Measurements from ENCODE around the gene TASL. TPM values are rescaled to one million over a fixed set of nuclear protein-coding genes. Genes with fewer than 3 reads are reported as not detected.
A peak's percentile ranks its signal among the peaks of the same experiment; 100 is the strongest.
"Not testable (repeated sequence)": the region's sequence is repeated elsewhere in the genome, so short reads cannot be mapped to it uniquely, and the experiment has no call there.

TASL gene
- total and polyA plus RNA-seq, 5 donors: 0.11 to 0.71 (median 0.50) TPM

DNA sequence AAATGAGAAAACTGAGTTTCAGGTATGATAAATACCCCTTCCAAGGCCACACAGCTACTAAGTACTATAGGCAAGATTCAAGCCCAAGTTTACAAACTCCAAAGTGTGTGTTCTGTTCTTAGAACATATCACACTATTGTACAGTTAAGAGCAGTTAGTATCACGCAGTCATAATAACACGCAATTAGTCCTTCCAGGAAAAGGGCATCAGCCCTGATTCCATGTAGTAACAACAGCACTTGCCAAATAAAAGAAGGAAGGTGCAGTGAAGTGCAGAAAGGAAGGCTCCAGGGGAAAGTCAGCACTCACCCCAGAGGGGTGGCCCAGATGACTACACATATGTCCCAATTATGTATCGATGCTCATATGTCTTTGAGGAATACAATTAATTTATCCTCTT is 4.4 kb downstream of the TASL start:
- H3K4me1 ChIP-seq (ENCODE audit: control insufficient read depth, insufficient read depth, low read length): no peaks in the 10 kb centered on the region
- WGBS: 62% methylated on average over 3 of the region's 3 CpGs
- ATAC-seq (no peak), DNase-seq (no peak)
- no peak overlapping the region for H3K27ac ChIP-seq (ENCODE audit: low read length)
- no peaks in the 10 kb centered on the region for H3K9me3 ChIP-seq (ENCODE audit: control insufficient read depth, low read length)
- no peak overlapping the region for H3K4me3 ChIP-seq (ENCODE audit: low read length)
- no peaks in the 10 kb centered on the region for H3K27me3 ChIP-seq (ENCODE audit: control insufficient read depth, insufficient read depth)
- intact Hi-C loops (cut with DNase I): loop anchor here in 1 of 4 donors (5.0 kb wide), 1 partner anchor 139 kb away; no protein-coding TSS in a partner anchor

GRCh38 chrX:30572678-30573077 is 4.9 kb downstream of the TASL start:
- no peak for ATAC-seq
- H3K4me3 ChIP-seq (ENCODE audit: low read length): no peak overlapping the region
- H3K4me1 ChIP-seq (ENCODE audit: control insufficient read depth, insufficient read depth, low read length): no peaks in the 10 kb centered on the region
- H3K27me3 ChIP-seq (ENCODE audit: control insufficient read depth, insufficient read depth): no peaks in the 10 kb centered on the region
- H3K27ac ChIP-seq (ENCODE audit: low read length): no peak overlapping the region
- intact Hi-C loops (cut with DNase I): loop anchor here in 1 of 4 donors (5.0 kb wide), 1 partner anchor 140 kb away; no protein-coding TSS in a partner anchor
- no peaks in the 10 kb centered on the region for H3K9me3 ChIP-seq (ENCODE audit: control insufficient read depth, low read length)
- WGBS: 75% methylated on average over 4 of the region's 4 CpGs
- DNase-seq: no peak

DNA sequence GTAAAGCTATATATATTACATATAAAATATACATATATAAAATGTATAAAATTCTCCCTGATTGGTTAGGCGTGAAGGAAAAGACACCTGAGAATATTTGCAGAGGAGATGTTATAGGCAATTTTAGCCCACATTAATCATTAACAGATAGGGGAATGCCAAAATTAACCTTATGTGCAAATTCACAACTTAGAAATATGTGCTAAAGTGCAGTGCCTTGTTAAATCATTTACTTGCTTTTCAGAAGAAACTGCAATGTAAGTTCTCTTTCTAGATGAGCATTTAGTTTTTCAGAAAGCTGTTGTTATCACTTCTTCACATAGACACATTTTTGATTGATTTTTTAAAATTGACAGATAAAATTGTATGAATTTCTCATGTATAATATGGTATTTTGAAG is 5.6 kb downstream of the TASL start:
- Histone ChIP-seq H3K4me1 (ENCODE audit: control insufficient read depth, insufficient read depth, low read length) (no peaks in the 10 kb centered on the region), H3K4me3 (ENCODE audit: low read length) (no peak overlapping the region), H3K27me3 (ENCODE audit: control insufficient read depth, insufficient read depth) (no peaks in the 10 kb centered on the region), H3K27ac (ENCODE audit: low read length) (no peak overlapping the region), H3K9me3 (ENCODE audit: control insufficient read depth, low read length) (no peaks in the 10 kb centered on the region)
- ATAC-seq (no peak), DNase-seq (no peak)
- intact Hi-C loops (cut with DNase I): loop anchor here in 1 of 4 donors (5.0 kb wide), 1 partner anchor 140 kb away; no protein-coding TSS in a partner anchor
- WGBS: 83% methylated on average over 1 of the region's 1 CpG

DNA sequence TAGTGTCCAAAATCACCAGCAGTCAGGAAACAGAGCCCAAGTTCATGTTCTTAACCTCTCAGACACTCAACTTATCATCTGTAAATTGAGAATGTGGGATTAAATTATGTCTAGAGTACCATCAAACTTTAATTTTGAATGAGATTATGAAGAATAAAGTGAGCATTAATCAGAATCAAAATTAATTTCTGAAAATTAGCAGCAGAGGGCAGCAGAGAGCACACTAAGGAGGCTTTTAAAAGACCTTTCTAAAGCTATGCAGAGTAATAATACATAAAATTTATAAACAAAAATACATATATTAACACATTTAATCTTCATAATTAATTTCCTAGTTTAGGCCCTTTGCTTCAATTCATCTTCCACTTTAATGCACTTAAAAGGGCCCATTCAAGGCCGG is 7.1 kb downstream of the TASL start:
- DNase-seq (no peak), ATAC-seq (no peak)
- H3K27me3 ChIP-seq (ENCODE audit: control insufficient read depth, insufficient read depth): no peaks in the 10 kb centered on the region
- intact Hi-C loops (cut with DNase I): loop anchor here in 1 of 4 donors (5.0 kb wide), 1 partner anchor 142 kb away; no protein-coding TSS in a partner anchor
- no peak overlapping the region for H3K4me3 ChIP-seq (ENCODE audit: low read length)
- no peaks in the 10 kb centered on the region for H3K9me3 ChIP-seq (ENCODE audit: control insufficient read depth, low read length)
- no peaks in the 10 kb centered on the region for H3K4me1 ChIP-seq (ENCODE audit: control insufficient read depth, insufficient read depth, low read length)
- WGBS: 84% methylated on average over 1 of the region's 1 CpG
- H3K27ac ChIP-seq (ENCODE audit: low read length): no peak overlapping the region

DNA sequence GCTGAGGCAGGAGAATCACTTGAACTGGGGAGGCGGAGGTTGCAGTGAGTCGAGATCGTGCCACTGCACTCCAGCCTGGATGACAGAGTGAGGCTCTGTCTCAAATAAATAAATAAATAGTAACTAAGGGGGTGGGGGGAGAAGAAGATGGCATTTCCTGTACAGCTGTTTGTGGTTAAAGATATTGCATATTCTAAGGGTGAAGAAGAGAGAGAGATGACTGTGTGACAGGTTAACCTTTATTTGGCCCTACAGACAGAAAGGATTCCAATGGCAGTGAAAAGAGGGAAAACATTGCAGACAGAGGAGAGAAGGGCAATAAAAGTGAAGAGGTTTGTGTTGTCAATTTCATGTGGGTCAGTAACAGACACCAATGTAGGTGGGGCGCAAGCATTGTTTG is 9.4 kb downstream of the TASL start:
- DNase-seq: no peak
- intact Hi-C loops (cut with DNase I): loop anchor here in 1 of 4 donors (10.0 kb wide), 1 partner anchor 147 kb away; no protein-coding TSS in a partner anchor

GRCh38 chrX:30563070-30563469 is 14.5 kb downstream of the TASL start:
- not testable (repeated sequence) for ATAC-seq; H3K27ac ChIP-seq (ENCODE audit: low read length); H3K4me1 ChIP-seq (ENCODE audit: control insufficient read depth, insufficient read depth, low read length); H3K9me3 ChIP-seq (ENCODE audit: control insufficient read depth, low read length); DNase-seq; H3K27me3 ChIP-seq (ENCODE audit: control insufficient read depth, insufficient read depth); H3K4me3 ChIP-seq (ENCODE audit: low read length)
- intact Hi-C loops (cut with DNase I): loop anchor here in 1 of 4 donors (10.0 kb wide), 1 partner anchor 152 kb away; no protein-coding TSS in a partner anchor
- 84% methylated on average over 5 of the region's 5 CpGs for WGBS

More for the DNA sequence above, 9.4 kb downstream of the TASL start:
- H3K9me3 ChIP-seq (ENCODE audit: control insufficient read depth, low read length): no peaks in the 10 kb centered on the region
- H3K27me3 ChIP-seq (ENCODE audit: control insufficient read depth, insufficient read depth): no peaks in the 10 kb centered on the region
- 80% methylated on average over 4 of the region's 4 CpGs for WGBS
- no peak overlapping the region for H3K4me3 ChIP-seq (ENCODE audit: low read length)
- H3K27ac ChIP-seq (ENCODE audit: low read length): no peak overlapping the region
- H3K4me1 ChIP-seq (ENCODE audit: control insufficient read depth, insufficient read depth, low read length): no peaks in the 10 kb centered on the region
- ATAC-seq: no peak

DNA sequence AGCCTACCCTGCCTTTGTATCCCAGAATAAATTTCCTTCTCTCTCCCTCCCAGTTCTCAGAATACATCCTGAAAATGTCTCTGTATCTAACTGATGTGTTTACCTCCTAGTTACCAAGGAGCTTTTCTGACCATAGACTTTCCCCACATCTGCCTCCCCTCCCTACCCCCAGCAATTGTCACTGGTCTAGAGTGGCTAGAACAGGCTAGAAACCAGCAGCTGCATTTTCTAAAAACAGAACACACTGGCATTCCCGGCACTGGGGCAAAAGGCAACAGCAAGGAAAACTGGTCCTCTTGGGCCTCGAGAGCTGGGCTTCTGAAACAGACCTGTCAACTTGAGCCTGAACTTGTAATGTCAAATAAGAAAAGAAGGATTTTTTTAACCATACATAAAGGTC is 16.4 kb downstream of the TASL start:
- no peak overlapping the region for H3K27ac ChIP-seq (ENCODE audit: low read length)
- H3K4me1 ChIP-seq (ENCODE audit: control insufficient read depth, insufficient read depth, low read length): no peaks in the 10 kb centered on the region
- ATAC-seq (peak; percentile 42 to 67), DNase-seq (peak in 1 of 3 donors; percentile 20)
- 55% methylated on average over 2 of the region's 2 CpGs for WGBS
- intact Hi-C loops (cut with DNase I): loop anchor here in 1 of 4 donors (10.0 kb wide), 1 partner anchor 154 kb away; no protein-coding TSS in a partner anchor
- no peak overlapping the region for H3K4me3 ChIP-seq (ENCODE audit: low read length)
- no peaks in the 10 kb centered on the region for H3K27me3 ChIP-seq (ENCODE audit: control insufficient read depth, insufficient read depth)
- H3K9me3 ChIP-seq (ENCODE audit: control insufficient read depth, low read length): no peaks in the 10 kb centered on the region

DNA sequence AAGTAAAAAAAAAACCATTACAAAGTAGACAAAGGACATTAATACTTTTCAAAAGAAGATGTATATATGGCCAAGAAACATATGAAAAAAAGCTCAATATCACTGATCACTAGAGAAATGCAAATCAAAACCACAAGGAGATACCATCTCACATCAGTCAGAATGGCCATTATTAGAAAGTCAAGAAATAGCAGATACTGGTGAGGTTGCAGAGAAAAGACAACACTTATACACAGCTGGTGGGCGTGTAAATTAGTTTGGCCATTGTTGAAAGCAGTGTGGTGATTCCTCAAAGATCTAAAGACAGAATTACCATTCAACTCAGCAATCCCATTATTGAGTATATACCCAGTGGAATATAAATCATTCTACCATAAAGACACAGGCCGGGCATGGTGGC is 39.3 kb downstream of the TASL start:
- Histone ChIP-seq H3K27ac (ENCODE audit: low read length) (no peak overlapping the region), H3K4me1 (ENCODE audit: control insufficient read depth, insufficient read depth, low read length) (no peaks in the 10 kb centered on the region), H3K9me3 (ENCODE audit: control insufficient read depth, low read length) (no peaks in the 10 kb centered on the region), H3K27me3 (ENCODE audit: control insufficient read depth, insufficient read depth) (no peaks in the 10 kb centered on the region), H3K4me3 (ENCODE audit: low read length) (no peak overlapping the region)
- 98% methylated on average over 2 of the region's 2 CpGs for WGBS
- intact Hi-C loops (cut with DNase I): no loop called here
- ATAC-seq: no peak
- no peak for DNase-seq

GRCh38 chrX:30533835-30534234 is 43.7 kb downstream of the TASL start:
- Histone ChIP-seq H3K4me3 (ENCODE audit: low read length) (no peak overlapping the region), H3K4me1 (ENCODE audit: control insufficient read depth, insufficient read depth, low read length) (no peaks in the 10 kb centered on the region), H3K9me3 (ENCODE audit: control insufficient read depth, low read length) (no peaks in the 10 kb centered on the region), H3K27me3 (ENCODE audit: control insufficient read depth, insufficient read depth) (no peaks in the 10 kb centered on the region), H3K27ac (ENCODE audit: low read length) (no peak overlapping the region)
- intact Hi-C loops (cut with DNase I): no loop called here
- DNase-seq (no peak), ATAC-seq (no peak)
- 65% methylated on average over 1 of the region's 1 CpG for WGBS

GRCh38 chrX:30533266-30533665 is 44.3 kb downstream of the TASL start:
- Histone ChIP-seq H3K4me3 (ENCODE audit: low read length) (no peak overlapping the region), H3K9me3 (ENCODE audit: control insufficient read depth, low read length) (no peaks in the 10 kb centered on the region), H3K4me1 (ENCODE audit: control insufficient read depth, insufficient read depth, low read length) (no peaks in the 10 kb centered on the region), H3K27me3 (ENCODE audit: control insufficient read depth, insufficient read depth) (no peaks in the 10 kb centered on the region), H3K27ac (ENCODE audit: low read length) (no peak overlapping the region)
- intact Hi-C loops (cut with DNase I): no loop called here
- DNase-seq (no peak), ATAC-seq (no peak)
- 74% methylated on average over 2 of the region's 2 CpGs for WGBS

DNA sequence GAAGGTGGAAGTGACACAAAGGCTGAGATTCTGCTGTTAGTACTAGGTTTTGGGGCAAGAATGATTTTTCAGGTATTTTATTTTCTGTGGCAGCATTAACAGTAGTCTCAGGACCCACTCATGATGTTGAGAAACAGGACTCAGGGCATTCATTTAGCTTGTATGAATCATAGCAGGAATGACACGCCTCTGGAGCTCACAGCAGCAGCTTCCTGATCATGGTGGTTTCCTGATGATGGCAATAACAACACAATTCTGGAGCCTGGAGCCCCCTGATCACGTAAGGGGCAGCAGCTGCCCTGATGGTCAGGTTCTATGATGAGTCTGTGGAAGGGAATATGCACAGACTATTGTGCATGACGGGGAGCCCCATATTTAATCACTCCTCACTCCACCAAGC is 47.0 kb downstream of the TASL start:
- 59% methylated on average over 3 of the region's 3 CpGs for WGBS
- Histone ChIP-seq H3K27me3 (ENCODE audit: control insufficient read depth, insufficient read depth) (no peaks in the 10 kb centered on the region), H3K9me3 (ENCODE audit: control insufficient read depth, low read length) (no peaks in the 10 kb centered on the region), H3K27ac (ENCODE audit: low read length) (no peak overlapping the region), H3K4me3 (ENCODE audit: low read length) (no peak overlapping the region), H3K4me1 (ENCODE audit: control insufficient read depth, insufficient read depth, low read length) (no peaks in the 10 kb centered on the region)
- DNase-seq (no peak), ATAC-seq (no peak)
- intact Hi-C loops (cut with DNase I): no loop called here

DNA sequence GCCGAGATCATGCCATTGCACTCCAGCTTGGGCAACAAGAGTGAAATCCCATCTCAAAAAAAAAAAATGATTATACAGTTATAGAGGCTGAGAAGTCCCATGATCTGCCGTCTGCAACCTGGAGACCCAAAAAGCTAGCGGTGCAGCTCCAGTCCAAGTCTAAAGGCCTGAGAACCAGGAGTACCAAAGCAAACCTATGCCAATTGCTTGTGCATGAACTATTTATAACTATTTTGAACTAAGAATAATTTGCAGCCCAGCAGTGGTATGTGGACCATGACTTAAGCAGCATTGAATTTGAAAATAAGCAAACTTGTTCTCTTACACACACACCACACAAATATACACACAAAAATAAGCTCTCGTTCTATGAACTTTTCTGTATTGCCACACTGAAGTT is 51.8 kb downstream of the TASL start:
- no peak for DNase-seq
- H3K27me3 ChIP-seq (ENCODE audit: control insufficient read depth, insufficient read depth): no peaks in the 10 kb centered on the region
- intact Hi-C loops (cut with DNase I): no loop called here
- H3K9me3 ChIP-seq (ENCODE audit: control insufficient read depth, low read length): no peaks in the 10 kb centered on the region
- H3K4me1 ChIP-seq (ENCODE audit: control insufficient read depth, insufficient read depth, low read length): no peaks in the 10 kb centered on the region
- ATAC-seq: no peak
- H3K4me3 ChIP-seq (ENCODE audit: low read length): no peak overlapping the region
- no peak overlapping the region for H3K27ac ChIP-seq (ENCODE audit: low read length)
- 83% methylated on average over 4 of the region's 4 CpGs for WGBS

Measured in right cardiac atrium (tissue), 5 donors.